ENCODE measurements around the gene CGB2.

GRCh38 chr19:49022116-49022515 is 9.6 kb upstream of the CGB2 start:
- TF ChIP-seq POLR2A (IDR thresholded peaks at IDR 0.05) (no peak), EP300 (IDR thresholded peaks at IDR 0.05; ENCODE audit: low read depth) (no peak)
- TF ChIP-seq, protein P1, sequence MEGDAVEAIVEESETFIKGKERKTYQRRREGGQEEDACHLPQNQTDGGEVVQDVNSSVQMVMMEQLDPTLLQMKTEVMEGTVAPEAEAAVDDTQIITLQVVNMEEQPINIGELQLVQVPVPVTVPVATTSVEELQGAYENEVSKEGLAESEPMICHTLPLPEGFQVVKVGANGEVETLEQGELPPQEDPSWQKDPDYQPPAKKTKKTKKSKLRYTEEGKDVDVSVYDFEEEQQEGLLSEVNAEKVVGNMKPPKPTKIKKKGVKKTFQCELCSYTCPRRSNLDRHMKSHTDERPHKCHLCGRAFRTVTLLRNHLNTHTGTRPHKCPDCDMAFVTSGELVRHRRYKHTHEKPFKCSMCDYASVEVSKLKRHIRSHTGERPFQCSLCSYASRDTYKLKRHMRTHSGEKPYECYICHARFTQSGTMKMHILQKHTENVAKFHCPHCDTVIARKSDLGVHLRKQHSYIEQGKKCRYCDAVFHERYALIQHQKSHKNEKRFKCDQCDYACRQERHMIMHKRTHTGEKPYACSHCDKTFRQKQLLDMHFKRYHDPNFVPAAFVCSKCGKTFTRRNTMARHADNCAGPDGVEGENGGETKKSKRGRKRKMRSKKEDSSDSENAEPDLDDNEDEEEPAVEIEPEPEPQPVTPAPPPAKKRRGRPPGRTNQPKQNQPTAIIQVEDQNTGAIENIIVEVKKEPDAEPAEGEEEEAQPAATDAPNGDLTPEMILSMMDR (IDR thresholded peaks at IDR 0.05): no peak
